Mucosa of descending colon (tissue), 3 donors: ENCODE measurements around the gene SPECC1L. TPM values are rescaled to one million over a fixed set of nuclear protein-coding genes. Genes with fewer than 3 reads are reported as not detected.

Source experiments
- ATAC-seq: fragments of 200-7000 bp; cut with Tn5 transposase; one replicate; pipeline ENCODE4 v1.9.1; 2020; ENCODE audit warnings: mild to moderate bottlenecking, moderate library complexity
- DNase-seq, 3 donors: peaks; one replicate each; pipeline ENCODE4 v3.0.0-alpha.2; 2020
- H3K36me3 ChIP-seq: fragments of 200-600 bp; one replicate; pipeline ENCODE4 v1.8.0; 2021; ENCODE audit warnings: low read depth, mild to moderate bottlenecking
- H3K4me1 ChIP-seq: fragments of 200-600 bp; one replicate; pipeline ENCODE4 v1.8.0; 2021; ENCODE audit warnings: low read depth, mild to moderate bottlenecking
- H3K4me3 ChIP-seq: fragments of 200-600 bp; one replicate; pipeline ENCODE4 v1.8.0; 2021; ENCODE audit warnings: mild to moderate bottlenecking
- H3K9me3 ChIP-seq: fragments of 200-600 bp; one replicate; pipeline ENCODE4 v1.8.0; 2021; ENCODE audit warnings: mild to moderate bottlenecking
- intact Hi-C, 2 donors: fragments of 100-400 bp; cut with DNase I in 1 of 2; cut with micrococcal nuclease in 1 of 2; formaldehyde crosslinking; loops; one replicate each; pipeline versions ENCODE4 v1.11.0 to v1.11.1; 2022; cut with DNase I, micrococcal nuclease
- total RNA-seq, 3 donors: library from RNA; stranded (reverse); fragmentation: NEBNext Ultra II Directional in 2 of 3; extraction: Animal tissue kit (Norgen Biotek cat#: 25700) in 2 of 3; gene quantifications; one replicate each; pipeline versions ENCODE4 v1.2.1 to v1.2.4, GENCODE V29; 2021 to 2023
- TF ChIP-seq, protein P1 (sequence below): fragments of 200-600 bp; IDR thresholded peaks from one replicate; pipeline ENCODE4 v1.8.0; 2022; ENCODE audit warnings: antibody characterized with exemption, mild to moderate bottlenecking
- donor health status: DM: no; HTN: no; CAD: no; lungs with moderate emphysema.
- donor health status: DM: no; HTN: no; CAD: no.
- donor health status: DM: no; HTN: yes; CAD: no.

Gene SPECC1L
- total RNA-seq, 3 donors from 2014 or later, result 78.7 to 116 (median 105) TPM

DNA sequence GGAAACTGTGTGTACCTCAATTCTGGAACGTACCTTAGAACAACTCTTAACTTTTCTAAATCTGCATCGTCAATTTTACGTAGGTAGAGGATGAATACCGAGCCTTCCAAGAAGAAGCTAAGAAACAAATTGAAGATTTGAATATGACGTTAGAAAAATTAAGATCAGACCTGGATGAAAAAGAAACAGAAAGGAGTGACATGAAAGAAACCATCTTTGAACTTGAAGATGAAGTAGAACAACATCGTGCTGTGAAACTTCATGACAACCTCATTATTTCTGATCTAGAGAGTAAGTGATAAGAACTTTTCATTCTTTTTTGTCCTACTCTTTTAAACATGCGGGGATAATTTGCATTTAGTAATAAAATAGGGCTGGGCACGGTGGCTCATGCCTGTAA is 53.5 kb downstream of the SPECC1L start:
- H3K36me3 ChIP-seq, result peaks cover 8% of the 10 kb centered on the region
- peaks cover 9% of the 10 kb centered on the region for H3K4me1 ChIP-seq
- ATAC-seq (no peak), DNase-seq (no peak)
- TF ChIP-seq, protein P1, sequence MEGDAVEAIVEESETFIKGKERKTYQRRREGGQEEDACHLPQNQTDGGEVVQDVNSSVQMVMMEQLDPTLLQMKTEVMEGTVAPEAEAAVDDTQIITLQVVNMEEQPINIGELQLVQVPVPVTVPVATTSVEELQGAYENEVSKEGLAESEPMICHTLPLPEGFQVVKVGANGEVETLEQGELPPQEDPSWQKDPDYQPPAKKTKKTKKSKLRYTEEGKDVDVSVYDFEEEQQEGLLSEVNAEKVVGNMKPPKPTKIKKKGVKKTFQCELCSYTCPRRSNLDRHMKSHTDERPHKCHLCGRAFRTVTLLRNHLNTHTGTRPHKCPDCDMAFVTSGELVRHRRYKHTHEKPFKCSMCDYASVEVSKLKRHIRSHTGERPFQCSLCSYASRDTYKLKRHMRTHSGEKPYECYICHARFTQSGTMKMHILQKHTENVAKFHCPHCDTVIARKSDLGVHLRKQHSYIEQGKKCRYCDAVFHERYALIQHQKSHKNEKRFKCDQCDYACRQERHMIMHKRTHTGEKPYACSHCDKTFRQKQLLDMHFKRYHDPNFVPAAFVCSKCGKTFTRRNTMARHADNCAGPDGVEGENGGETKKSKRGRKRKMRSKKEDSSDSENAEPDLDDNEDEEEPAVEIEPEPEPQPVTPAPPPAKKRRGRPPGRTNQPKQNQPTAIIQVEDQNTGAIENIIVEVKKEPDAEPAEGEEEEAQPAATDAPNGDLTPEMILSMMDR, result no peak
- no peaks in the 10 kb centered on the region for H3K9me3 ChIP-seq
- intact Hi-C loops, result loop anchor here in 1 of 2 donors (10.0 kb wide), 1 partner anchor 201 kb away; no protein-coding TSS in a partner anchor
- H3K4me3 ChIP-seq, result no peak overlapping the region

DNA sequence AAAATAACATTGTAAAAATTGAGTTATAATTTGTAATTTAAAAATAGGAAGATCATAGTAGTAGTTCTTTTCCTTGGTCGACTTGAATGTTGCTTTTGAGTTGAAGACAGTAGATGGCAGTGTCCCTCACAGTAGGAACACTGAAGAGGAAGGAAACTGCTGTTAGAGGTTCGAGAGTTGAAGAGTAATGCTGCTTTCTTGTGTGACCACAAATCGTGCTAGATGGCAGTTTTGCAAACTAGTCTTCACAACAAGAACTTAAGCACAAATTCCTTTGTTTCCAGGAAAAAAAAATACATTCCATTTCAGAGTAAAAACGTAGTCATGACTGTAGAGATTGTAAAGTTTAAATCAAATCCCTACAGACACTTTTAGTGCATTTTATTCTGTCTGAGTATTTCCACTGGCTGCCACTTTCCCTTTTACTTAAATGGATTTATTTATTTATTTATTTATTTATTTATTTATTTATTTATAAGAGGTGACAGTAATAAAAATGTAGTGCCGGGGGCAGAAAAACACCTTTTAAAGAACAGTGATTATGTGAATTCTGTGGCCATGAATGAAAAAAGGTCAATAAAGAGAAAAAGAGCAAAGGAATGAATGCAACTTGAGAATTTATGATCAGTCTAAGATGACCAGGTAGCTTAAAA is 54.6 kb downstream of the SPECC1L start:
- ATAC-seq (peak; percentile 88), DNase-seq (peak in 1 of 3 donors; percentile 55)
- Histone ChIP-seq H3K36me3 (peaks cover 8% of the 10 kb centered on the region), H3K4me1 (peaks cover 9% of the 10 kb centered on the region), H3K4me3 (no peak overlapping the region), H3K9me3 (no peaks in the 10 kb centered on the region)
- TF ChIP-seq, protein P1, result peak; percentile 37
- intact Hi-C loops, result loop anchor here in 1 of 2 donors (10.0 kb wide), 1 partner anchor 200 kb away; no protein-coding TSS in a partner anchor

DNA sequence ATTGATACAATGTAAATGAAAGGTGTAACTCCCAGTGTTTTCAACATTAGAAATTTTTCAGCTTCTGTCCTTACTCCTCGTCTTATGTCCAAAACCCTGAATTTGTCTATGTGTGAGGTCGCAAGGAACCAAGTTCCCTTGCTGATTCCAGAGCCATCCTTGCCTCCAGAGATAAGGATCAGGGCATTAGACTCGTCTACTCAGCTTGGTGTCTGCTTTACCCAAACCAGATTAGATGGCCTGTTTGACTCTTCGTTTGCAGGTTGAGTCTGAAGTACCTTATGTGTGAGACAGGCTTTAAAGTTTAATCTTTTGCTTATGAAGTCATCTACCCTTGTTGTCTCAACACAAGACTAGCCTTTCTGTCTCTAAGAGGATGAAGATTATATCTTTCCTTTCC is 55.6 kb downstream of the SPECC1L start:
- ATAC-seq (no peak), DNase-seq (no peak)
- Histone ChIP-seq H3K4me1 (peaks cover 9% of the 10 kb centered on the region), H3K9me3 (no peaks in the 10 kb centered on the region), H3K4me3 (no peak overlapping the region), H3K36me3 (peaks cover 8% of the 10 kb centered on the region)
- intact Hi-C loops, result loop anchor here in 1 of 2 donors (10.0 kb wide), 1 partner anchor 199 kb away; no protein-coding TSS in a partner anchor
- TF ChIP-seq, protein P1, result no peak

DNA sequence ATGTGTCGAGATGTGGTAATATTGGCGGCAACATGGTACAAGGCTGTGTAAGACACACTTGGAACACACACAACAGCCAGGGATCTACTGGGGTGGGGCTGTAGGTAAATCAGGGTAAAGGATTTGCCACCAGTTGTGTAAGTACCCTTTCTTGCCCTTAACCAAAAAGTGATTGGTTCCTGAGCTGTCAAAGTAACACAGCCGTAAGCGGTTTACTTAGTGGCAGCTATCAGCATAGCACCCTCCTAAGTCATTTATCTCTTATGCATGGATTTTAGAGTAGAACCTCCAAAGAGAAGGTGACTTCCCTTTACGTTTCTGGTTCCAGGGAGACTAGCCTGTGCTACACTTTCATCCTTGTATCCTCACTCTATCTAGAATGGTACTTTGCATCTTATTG is 57.2 kb downstream of the SPECC1L start:
- Histone ChIP-seq H3K4me1 (peaks cover 9% of the 10 kb centered on the region), H3K36me3 (no peaks in the 10 kb centered on the region), H3K9me3 (no peaks in the 10 kb centered on the region), H3K4me3 (no peak overlapping the region)
- DNase-seq (no peak), ATAC-seq (no peak)
- intact Hi-C loops, result loop anchor here in 1 of 2 donors (10.0 kb wide), 1 partner anchor 197 kb away; no protein-coding TSS in a partner anchor
- TF ChIP-seq, protein P1, result no peak

DNA sequence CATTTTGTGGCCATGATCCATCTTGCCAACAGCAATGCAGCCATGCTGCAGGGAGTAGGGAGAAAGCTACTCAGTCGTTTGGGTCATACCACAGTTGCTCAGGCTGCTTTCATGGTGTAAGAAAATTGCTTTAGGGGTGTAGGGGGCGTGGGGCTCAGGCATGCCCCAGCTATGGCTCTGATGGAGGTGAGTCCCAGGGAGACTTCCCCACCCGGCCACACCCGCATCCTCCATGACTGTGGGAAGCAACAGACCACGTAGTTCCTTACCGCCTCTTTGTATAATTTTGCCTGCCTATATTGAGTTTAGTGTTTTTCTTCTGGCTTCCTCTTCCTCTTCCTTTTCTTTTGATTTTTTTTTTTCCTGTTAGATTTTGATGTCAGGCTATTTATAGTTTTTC is 58.8 kb downstream of the SPECC1L start:
- intact Hi-C loops, result loop anchor here in 1 of 2 donors (10.0 kb wide), 1 partner anchor 195 kb away; no protein-coding TSS in a partner anchor
- no peak for ATAC-seq
- H3K36me3 ChIP-seq, result peaks cover under 1% of the 10 kb centered on the region
- TF ChIP-seq, protein P1, result no peak
- DNase-seq, result no peak
- H3K4me3 ChIP-seq, result no peak overlapping the region
- no peaks in the 10 kb centered on the region for H3K9me3 ChIP-seq
- peaks cover 4% of the 10 kb centered on the region for H3K4me1 ChIP-seq
